ENCODE measurements around the gene DNAJC4.

- TF ChIP-seq POLR2A (IDR thresholded peaks at IDR 0.05; ENCODE audit: extremely low read depth, insufficient read length) (no peak), CTCF (IDR thresholded peaks at IDR 0.05; ENCODE audit: low read depth, low read length) (no peak)
Observed at GRCh38 chr11:64210301-64211020, 19.9 kb upstream of the DNAJC4 start.
